ENCODE results near the gene MAMLD1. TPM values are rescaled to one million over a fixed set of nuclear protein-coding genes. Genes with fewer than 3 reads are reported as not detected.

Gene MAMLD1
- total RNA-seq, 4 donors from 2014 or later, result 0.20 to 1.2 (median 0.95) TPM; not detected in 1

GRCh38 chrX:150507251-150507856, 144.2 kb downstream of the MAMLD1 start:
- WGBS, 2 donors (ENCODE audit: low coverage in 1 of 2), result 20 to 58% methylated on average over 1 to 19 of the region's 19 CpGs
- intact Hi-C loops (cut with DNase I; ENCODE audit: low total_unique reads), result no loop called here
- in situ Hi-C loops (cut with MboI; ENCODE audit: low pct_ligation_motif_present in 1 of 4, low pct_unique_long_range_greater_than_20kb in 1 of 4, low sequenced_read_pairs in 3 of 4), result no loop called here
- TF ChIP-seq POLR2A (IDR thresholded peaks at IDR 0.05) (no peak), POLR2AphosphoS5 (IDR thresholded peaks at IDR 0.05) (no peak), EP300 (IDR thresholded peaks at IDR 0.05; ENCODE audit: low read depth) (no peak), CTCF (IDR thresholded peaks at IDR 0.05) (no peak)
- Histone ChIP-seq H3K36me3 (no peaks in the 10 kb centered on the region), H3K4me3 (no peak overlapping the region), H3K4me1 (peaks cover 0 to 13% (median 0%) of the 10 kb centered on the region in 4 donors), H3K27me3 (no peaks in the 10 kb centered on the region), H3K9me3 (no peaks in the 10 kb centered on the region), H3K27ac (peak overlapping the region in 3 of 4 donors; percentile 10 to 70 (median 57))
- peak; percentile 32 for DNase-seq

- Histone ChIP-seq H3K36me3 (no peaks in the 10 kb centered on the region), H3K4me3 (no peak overlapping the region), H3K9me3 (no peaks in the 10 kb centered on the region), H3K27ac (peak overlapping the region; percentile 10 to 70 (median 60)), H3K4me1 (peaks cover 0 to 13% (median 0%) of the 10 kb centered on the region in 4 donors), H3K27me3 (no peaks in the 10 kb centered on the region)
- in situ Hi-C loops (cut with MboI; ENCODE audit: low pct_ligation_motif_present in 1 of 4, low pct_unique_long_range_greater_than_20kb in 1 of 4, low sequenced_read_pairs in 3 of 4), result no loop called here
- DNase-seq, result no peak
- TF ChIP-seq POLR2A (IDR thresholded peaks at IDR 0.05), result no peak
- no peak for TF ChIP-seq CTCF (IDR thresholded peaks at IDR 0.05)
- TF ChIP-seq POLR2AphosphoS5 (IDR thresholded peaks at IDR 0.05), result no peak
- no peak for TF ChIP-seq EP300 (IDR thresholded peaks at IDR 0.05; ENCODE audit: low read depth)
- intact Hi-C loops (cut with DNase I; ENCODE audit: low total_unique reads), result no loop called here
- 61% methylated on average over 5 of the region's 5 CpGs; no CpG with 5 or more reads in 1 of the 2 donors for WGBS, 2 donors (ENCODE audit: low coverage in 1 of 2)
These were observed 144.9 kb downstream of the MAMLD1 start for GRCh38 chrX:150508018-150508417.

GRCh38 chrX:150508451-150509367, 145.6 kb downstream of the MAMLD1 start:
- no peaks in the 10 kb centered on the region for H3K27me3 ChIP-seq
- in situ Hi-C loops (cut with MboI; ENCODE audit: low pct_ligation_motif_present in 1 of 4, low pct_unique_long_range_greater_than_20kb in 1 of 4, low sequenced_read_pairs in 3 of 4) (no loop called here), intact Hi-C loops (cut with DNase I; ENCODE audit: low total_unique reads) (no loop called here)
- no peak overlapping the region for H3K4me3 ChIP-seq
- no peaks in the 10 kb centered on the region for H3K36me3 ChIP-seq
- TF ChIP-seq EP300 (IDR thresholded peaks at IDR 0.05; ENCODE audit: low read depth), result no peak
- TF ChIP-seq POLR2A (IDR thresholded peaks at IDR 0.05), result no peak
- TF ChIP-seq CTCF (IDR thresholded peaks at IDR 0.05), result no peak
- TF ChIP-seq POLR2AphosphoS5 (IDR thresholded peaks at IDR 0.05), result peak in 1 of 3 donors; percentile 3
- H3K27ac ChIP-seq, result peak overlapping the region; percentile 45 to 70 (median 60)
- 59% methylated on average over 15 of the region's 16 CpGs; no CpG with 5 or more reads in 1 of the 2 donors for WGBS, 2 donors (ENCODE audit: low coverage in 1 of 2)
- DNase-seq, result peak; percentile 19
- peaks cover 0 to 12% (median 0%) of the 10 kb centered on the region in 4 donors for H3K4me1 ChIP-seq
- H3K9me3 ChIP-seq, result no peaks in the 10 kb centered on the region

GRCh38 chrX:150509703-150510102, 146.6 kb downstream of the MAMLD1 start:
- Histone ChIP-seq H3K27me3 (no peaks in the 10 kb centered on the region), H3K27ac (no peak overlapping the region), H3K9me3 (no peaks in the 10 kb centered on the region), H3K4me3 (no peak overlapping the region), H3K36me3 (no peaks in the 10 kb centered on the region), H3K4me1 (peaks cover 0 to 8% (median 0%) of the 10 kb centered on the region in 4 donors)
- in situ Hi-C loops (cut with MboI; ENCODE audit: low pct_ligation_motif_present in 1 of 4, low pct_unique_long_range_greater_than_20kb in 1 of 4, low sequenced_read_pairs in 3 of 4), result no loop called here
- WGBS, 2 donors (ENCODE audit: low coverage in 1 of 2), result 62 to 73% methylated on average over 3 to 5 of the region's 5 CpGs
- intact Hi-C loops (cut with DNase I; ENCODE audit: low total_unique reads), result no loop called here
- no peak for DNase-seq
- TF ChIP-seq CTCF (IDR thresholded peaks at IDR 0.05), result no peak
- no peak for TF ChIP-seq EP300 (IDR thresholded peaks at IDR 0.05; ENCODE audit: low read depth)
- no peak for TF ChIP-seq POLR2AphosphoS5 (IDR thresholded peaks at IDR 0.05)
- no peak for TF ChIP-seq POLR2A (IDR thresholded peaks at IDR 0.05)

All from transverse colon (tissue), 4 donors.